IMR-90 (cell line): Measurements from ENCODE around the gene RAB11FIP3. TPM values are rescaled to one million over a fixed set of nuclear protein-coding genes. Genes with fewer than 3 reads are reported as not detected.

Source experiments
- ATAC-seq: fragments of 200-7000 bp; cut with Tn5 transposase; 2 replicates; pipeline ENCODE4 v1.9.1; 2020; ENCODE audit warnings: low read depth, mild to moderate bottlenecking, moderate library complexity
- BruUV-seq: library from RNA; stranded (reverse); fragments of 400-500 nt; replicated peaks from 2 replicates; lab custom pipeline; 2021; lab: Mats Ljungman, UMichigan
- CTCF ChIA-PET: fragments of 300-600 bp; formaldehyde crosslinking; extraction: SDS; loops from one replicate; lab custom pipeline; 2021; ENCODE audit warnings: antibody characterized with exemption; lab: Yijun Ruan, JAX
- POLR2A ChIA-PET: fragments of 300-600 bp; sonication (Branson Sonifier 250); formaldehyde crosslinking; loops from one replicate; lab custom pipeline; 2022; ENCODE audit warnings: antibody characterized with exemption; ENCODE audit not compliant: unreplicated experiment; lab: Charles Lee
- DNase-seq: peaks from one replicate; pipeline ENCODE4 v3.0.0; 2013
- H2AFZ ChIP-seq: replicated peaks from 2 replicates; pipeline ENCODE3; 2013; ENCODE audit warnings: low read length, mild to moderate bottlenecking; ENCODE audit not compliant: poor library complexity
- H2AK5ac ChIP-seq: 2 replicates; pipeline ENCODE4 v1.6.1; 2013; ENCODE audit warnings: low read depth, low read length, inconsistent platforms
- H2AK9ac ChIP-seq: replicated peaks from 2 replicates; pipeline ENCODE3; 2013; ENCODE audit warnings: mild to moderate bottlenecking, low read depth, low read length, moderate library complexity; ENCODE audit not compliant: poor library complexity
- H2BK120ac ChIP-seq: 2 replicates; pipeline ENCODE4 v1.6.1; 2013; ENCODE audit warnings: low read depth, low read length, inconsistent platforms
- H2BK15ac ChIP-seq: 3 replicates; pipeline ENCODE4 v1.6.1; 2013; ENCODE audit warnings: low read depth, low read length, inconsistent platforms
- H2BK20ac ChIP-seq: 2 replicates; pipeline ENCODE4 v1.6.1; 2013; ENCODE audit warnings: low read depth, mild to moderate bottlenecking, inconsistent platforms, low read length, moderate library complexity
- H2BK5ac ChIP-seq: 2 replicates; pipeline ENCODE4 v1.6.1; 2013; ENCODE audit warnings: mild to moderate bottlenecking, low read depth, low read length, inconsistent platforms; ENCODE audit not compliant: poor library complexity, severe bottlenecking
- H3K14ac ChIP-seq: replicated peaks from 2 replicates; pipeline ENCODE4 v1.6.1; 2013; ENCODE audit warnings: low read depth, low read length, inconsistent platforms
- H3K18ac ChIP-seq: 2 replicates; pipeline ENCODE4 v1.6.1; 2013; ENCODE audit warnings: low read depth, low read length, control low read depth
- H3K23ac ChIP-seq: 2 replicates; pipeline ENCODE4 v1.6.1; 2013; ENCODE audit warnings: low read depth, low read length, inconsistent platforms
- H3K27ac ChIP-seq: 2 replicates; pipeline ENCODE4 v1.5.1; 2013; ENCODE audit warnings: mild to moderate bottlenecking, control low read depth, low read length; ENCODE audit not compliant: insufficient read depth
- H3K27me3 ChIP-seq: 2 replicates; pipeline ENCODE4 v1.6.1; 2013; ENCODE audit warnings: low read length; ENCODE audit not compliant: control insufficient read depth, insufficient read depth
- H3K36me3 ChIP-seq: 2 replicates; pipeline ENCODE4 v1.6.1; 2013; ENCODE audit warnings: low read length, mixed read lengths; ENCODE audit not compliant: control insufficient read depth, insufficient read depth
- H3K4ac ChIP-seq: 2 replicates; pipeline ENCODE4 v1.6.1; 2013; ENCODE audit warnings: low read depth, low read length, inconsistent platforms
- H3K4me1 ChIP-seq: 2 replicates; pipeline ENCODE4 v1.6.1; 2013; ENCODE audit warnings: low read length, mixed read lengths; ENCODE audit not compliant: control insufficient read depth, insufficient read depth
- H3K4me2 ChIP-seq: 2 replicates; pipeline ENCODE4 v1.6.1; 2013; ENCODE audit warnings: low read depth, mild to moderate bottlenecking, control low read depth, low read length, moderate library complexity
- H3K4me3 ChIP-seq: 2 replicates; pipeline ENCODE4 v1.5.1; 2013; ENCODE audit warnings: low read depth, mild to moderate bottlenecking, control low read depth, low read length, moderate library complexity; ENCODE audit not compliant: insufficient read depth
- H3K56ac ChIP-seq: 2 replicates; pipeline ENCODE4 v1.6.1; 2013; ENCODE audit warnings: low read length, inconsistent platforms; ENCODE audit not compliant: insufficient read depth; ENCODE audit errors: extremely low read depth
- H3K79me1 ChIP-seq, 2 experiments: 2 replicates each; pipeline ENCODE4 v1.6.1; 2013; ENCODE audit warnings: low read length in 2 of 2, inconsistent platforms in 1 of 2, low read depth in 1 of 2
- H3K9ac ChIP-seq: 2 replicates; pipeline ENCODE4 v1.6.1; 2013; ENCODE audit warnings: low read depth, low read length, control low read depth
- H3K9me1 ChIP-seq: 2 replicates; pipeline ENCODE4 v1.6.1; 2013; ENCODE audit warnings: low read length, inconsistent platforms; ENCODE audit not compliant: insufficient read depth
- H3K9me3 ChIP-seq: 2 replicates; pipeline ENCODE4 v1.6.1; 2013; ENCODE audit warnings: low read length; ENCODE audit not compliant: control insufficient read depth, insufficient read depth
- H4K20me1 ChIP-seq: 2 replicates; pipeline ENCODE4 v1.6.1; 2013; ENCODE audit warnings: low read length, inconsistent platforms; ENCODE audit not compliant: insufficient read depth
- H4K5ac ChIP-seq: 2 replicates; pipeline ENCODE4 v1.6.1; 2013; ENCODE audit warnings: mild to moderate bottlenecking, low read depth, low read length, control low read depth
- H4K8ac ChIP-seq, 2 experiments: 2 replicates each; pipeline ENCODE4 v1.6.1; 2013; ENCODE audit warnings: low read depth in 2 of 2, low read length in 2 of 2, control low read depth in 1 of 2, inconsistent platforms in 1 of 2
- H4K91ac ChIP-seq: 2 replicates; pipeline ENCODE4 v1.6.1; 2013; ENCODE audit warnings: low read depth, low read length, inconsistent platforms; ENCODE audit not compliant: insufficient read depth
- CHD1 ChIP-seq: IDR thresholded peaks from 2 replicates; pipeline ENCODE4 v1.6.1; 2012; ENCODE audit warnings: low read depth, low read length, improper control_type of control experiment
- MAZ ChIP-seq: IDR thresholded peaks from 2 replicates; pipeline ENCODE4 v1.6.1; 2012; ENCODE audit warnings: low read depth, mild to moderate bottlenecking, low read length, improper control_type of control experiment, moderate library complexity, borderline replicate concordance
- NFE2L2 ChIP-seq: fragments of 150-350 bp; IDR thresholded peaks from 2 replicates; pipeline ENCODE4 v1.6.1; 2016; ENCODE audit warnings: low read depth, mild to moderate bottlenecking, low read length
- RAD21 ChIP-seq: IDR thresholded peaks from 2 replicates; pipeline ENCODE4 v1.6.1; 2012; ENCODE audit warnings: low read length, improper control_type of control experiment
- WGBS, 2 experiments: methylation state at CpG; one replicate each; pipeline versions ENCODE4 v1.1.5 to v1.1.7; 2013; ENCODE audit warnings: missing lambda C conversion rate in 2 of 2; ENCODE audit not compliant: insufficient read length in 1 of 2; ENCODE audit errors: extremely low coverage in 2 of 2; 5-methylcytosine and 5-hydroxymethylcytosine counted together
- dilution Hi-C: fragments of 300-500 bp; cut with HindIII; formaldehyde crosslinking; loops from one replicate; pipeline ENCODE4 v1.14.3; 2018; ENCODE audit warnings: low sequenced_read_pairs; ENCODE audit not compliant: unreplicated experiment
- in situ Hi-C: fragments of 300-500 bp; cut with MboI; formaldehyde crosslinking; loops from 3 replicates; pipeline ENCODE4 v1.14.3; 2019; ENCODE audit warnings: low sequenced_read_pairs, inconsistent platforms, mixed read lengths
- intact Hi-C: fragments of 100-400 bp; cut with micrococcal nuclease; formaldehyde crosslinking; loops from 2 replicates; pipeline ENCODE4 v1.10.0; 2022
- polyA plus RNA-seq, 3 experiments: library from polyadenylated mRNA; depleted of rRNA; stranded (reverse); fragments of >200 nt; gene quantifications; 2 replicates each; pipeline ENCODE4 v1.2.3, GENCODE V29; 2012; ENCODE audit warnings: low replicate concordance in 1 of 3
- total RNA-seq: library from RNA; depleted of rRNA; stranded (reverse); fragments of >200 nt; gene quantifications from 2 replicates; pipeline ENCODE4 v1.2.3, GENCODE V29; 2012

RAB11FIP3 gene
- total and polyA plus RNA-seq, 2 of the 4 experiments (the other 2 are of a cell fraction): 7.5 to 22.5 TPM

DNA sequence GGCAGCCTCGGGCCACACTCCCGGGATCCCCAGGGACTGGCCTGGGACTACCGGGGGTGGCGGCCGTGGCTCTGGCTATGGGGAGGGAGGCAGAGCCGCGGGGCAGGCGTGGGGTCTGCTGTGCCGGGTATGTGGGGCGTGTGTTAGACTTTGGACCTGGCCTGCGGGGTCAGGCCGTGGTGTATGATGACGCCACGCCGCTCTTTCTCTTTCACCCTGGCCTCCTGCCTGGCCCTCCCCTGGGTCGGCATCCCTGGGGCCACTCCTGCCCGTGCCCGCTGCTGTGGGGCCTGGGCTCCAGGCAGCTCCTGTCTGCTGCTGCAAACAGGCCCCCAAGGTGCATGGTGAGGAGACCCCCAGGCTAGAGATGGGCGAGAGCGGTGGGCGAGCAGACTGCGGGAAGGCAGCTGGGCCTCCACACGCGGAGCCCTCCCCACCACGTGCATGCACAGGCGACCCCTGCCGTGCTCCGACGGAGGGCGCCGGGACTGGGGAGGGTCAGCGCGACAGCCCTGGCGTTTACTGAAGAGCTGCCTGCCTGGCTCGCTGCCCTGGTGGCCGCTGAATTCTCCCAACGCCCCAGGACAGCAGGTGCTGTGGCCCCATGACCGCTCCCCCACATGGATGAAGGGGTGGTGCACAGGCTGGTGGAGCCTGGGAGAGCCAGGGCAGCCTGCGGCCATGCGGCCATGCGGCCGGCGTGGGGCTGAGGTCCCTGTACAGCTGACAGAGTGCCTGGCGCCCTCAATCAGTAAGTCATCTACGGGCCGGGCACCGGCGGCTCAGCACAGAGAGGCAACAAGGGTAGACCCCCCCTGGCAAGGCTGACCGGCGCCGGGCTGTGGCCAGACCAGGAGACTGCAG is 118.1 kb downstream of the RAB11FIP3 start:
- Histone ChIP-seq H3K36me3 (peaks cover 13% of the 10 kb centered on the region), H3K23ac (no peak overlapping the region), H3K27ac (no peak overlapping the region), H2BK120ac (no peak overlapping the region), H3K18ac (no peak overlapping the region), H3K14ac (no peak overlapping the region), H2AFZ (no peak overlapping the region), H3K4ac (no peak overlapping the region), H3K4me1 (peaks cover 15% of the 10 kb centered on the region), H3K9ac (no peak overlapping the region), H3K9me3 (no peaks in the 10 kb centered on the region), H3K4me2 (no peak overlapping the region), H4K5ac (no peak overlapping the region), H2BK20ac (no peak overlapping the region), H2BK15ac (no peak overlapping the region), H2AK5ac (no peak overlapping the region), H4K20me1 (peaks cover 66% of the 10 kb centered on the region), H2AK9ac (peak overlapping the region; percentile 28), H4K8ac (no peak overlapping the region), H3K4me3 (no peak overlapping the region), H2BK5ac (no peak overlapping the region), H3K27me3 (no peaks in the 10 kb centered on the region), H3K9me1 (peaks cover 4% of the 10 kb centered on the region; the same call in 1 of the 2 replicates), H3K56ac (no peak overlapping the region), H4K91ac (no peak overlapping the region), H3K79me1 (peaks cover 10 to 41% of the 10 kb centered on the region in 2 experiments)
- no peak for DNase-seq
- ChIA-PET POLR2A (no interaction called here), CTCF (no interaction called here)
- dilution Hi-C loops (no loop called here), intact Hi-C loops (no loop called here), in situ Hi-C loops (no loop called here)
- TF ChIP-seq MAZ (no peak), CHD1 (no peak), NFE2L2 (no peak), RAD21 (no peak)
- ATAC-seq: no peak
- BruUV-seq: no TSS peak
- 92% methylated on average over 25 of the region's 51 CpGs; no CpG with 5 or more reads in 1 of the 2 experiments for WGBS, 2 experiments
